Amniotic stem cell (primary cell): ENCODE results near the gene IL34.
"Not testable (repeated sequence)": the region's sequence is repeated elsewhere in the genome, so short reads cannot be mapped to it uniquely, and the experiment has no call there.

ENCODE experiments used
- DNase-seq: peaks from one replicate; lab custom pipeline; 2025; lab: John Stamatoyannopoulos, UW

IL34 gene

DNA sequence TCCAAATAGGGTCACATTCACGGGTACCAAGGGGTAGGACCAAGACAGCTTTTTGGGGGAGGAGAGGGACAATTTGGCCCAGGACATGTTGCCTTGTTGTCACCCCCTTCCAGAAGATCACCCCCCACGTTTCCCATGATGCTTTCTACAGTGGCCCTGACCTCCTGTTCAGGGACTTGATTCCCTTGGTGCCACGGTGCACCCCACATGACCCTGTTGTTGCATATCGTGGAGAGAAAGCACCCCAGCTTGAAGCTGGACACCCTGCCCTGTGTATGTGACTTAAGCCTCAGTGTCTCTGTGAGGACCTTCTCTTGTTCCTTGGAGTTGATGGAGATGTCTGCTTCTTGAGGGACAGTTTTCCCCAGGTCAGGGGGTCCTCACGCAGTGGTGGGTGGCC is 12.6 kb downstream of the IL34 start:
- DNase-seq = no peak

DNA sequence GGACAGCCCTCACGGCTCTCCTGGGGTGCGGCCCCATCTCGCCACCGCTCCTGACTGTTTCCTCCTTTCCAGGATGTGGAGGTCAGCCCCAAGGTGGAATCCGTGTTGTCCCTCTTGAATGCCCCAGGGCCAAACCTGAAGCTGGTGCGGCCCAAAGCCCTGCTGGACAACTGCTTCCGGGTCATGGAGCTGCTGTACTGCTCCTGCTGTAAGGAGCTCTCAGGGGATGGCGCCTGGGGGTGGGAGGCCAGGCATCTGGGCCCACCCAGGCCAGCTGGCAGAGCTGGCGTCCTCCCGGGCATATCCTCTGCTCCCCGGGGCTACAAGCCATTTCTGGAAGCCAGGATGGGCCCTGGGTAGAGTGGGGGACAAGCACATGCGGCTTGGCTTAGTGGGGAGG is 13.2 kb downstream of the IL34 start:
- no peak for DNase-seq

DNA sequence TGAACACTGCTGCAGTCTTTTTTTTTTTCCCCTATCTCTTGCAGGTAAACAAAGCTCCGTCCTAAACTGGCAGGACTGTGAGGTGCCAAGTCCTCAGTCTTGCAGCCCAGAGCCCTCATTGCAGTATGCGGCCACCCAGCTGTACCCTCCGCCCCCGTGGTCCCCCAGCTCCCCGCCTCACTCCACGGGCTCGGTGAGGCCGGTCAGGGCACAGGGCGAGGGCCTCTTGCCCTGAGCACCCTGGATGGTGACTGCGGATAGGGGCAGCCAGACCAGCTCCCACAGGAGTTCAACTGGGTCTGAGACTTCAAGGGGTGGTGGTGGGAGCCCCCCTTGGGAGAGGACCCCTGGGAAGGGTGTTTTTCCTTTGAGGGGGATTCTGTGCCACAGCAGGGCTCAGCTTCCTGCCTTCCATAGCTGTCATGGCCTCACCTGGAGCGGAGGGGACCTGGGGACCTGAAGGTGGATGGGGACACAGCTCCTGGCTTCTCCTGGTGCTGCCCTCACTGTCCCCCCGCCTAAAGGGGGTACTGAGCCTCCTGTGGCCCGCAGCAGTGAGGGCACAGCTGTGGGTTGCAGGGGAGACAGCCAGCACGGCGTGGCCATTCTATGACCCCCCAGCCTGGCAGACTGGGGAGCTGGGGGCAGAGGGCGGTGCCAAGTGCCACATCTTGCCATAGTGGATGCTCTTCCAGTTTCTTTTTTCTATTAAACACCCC is 13.8 kb downstream of the IL34 start:
- no peak for DNase-seq

DNA sequence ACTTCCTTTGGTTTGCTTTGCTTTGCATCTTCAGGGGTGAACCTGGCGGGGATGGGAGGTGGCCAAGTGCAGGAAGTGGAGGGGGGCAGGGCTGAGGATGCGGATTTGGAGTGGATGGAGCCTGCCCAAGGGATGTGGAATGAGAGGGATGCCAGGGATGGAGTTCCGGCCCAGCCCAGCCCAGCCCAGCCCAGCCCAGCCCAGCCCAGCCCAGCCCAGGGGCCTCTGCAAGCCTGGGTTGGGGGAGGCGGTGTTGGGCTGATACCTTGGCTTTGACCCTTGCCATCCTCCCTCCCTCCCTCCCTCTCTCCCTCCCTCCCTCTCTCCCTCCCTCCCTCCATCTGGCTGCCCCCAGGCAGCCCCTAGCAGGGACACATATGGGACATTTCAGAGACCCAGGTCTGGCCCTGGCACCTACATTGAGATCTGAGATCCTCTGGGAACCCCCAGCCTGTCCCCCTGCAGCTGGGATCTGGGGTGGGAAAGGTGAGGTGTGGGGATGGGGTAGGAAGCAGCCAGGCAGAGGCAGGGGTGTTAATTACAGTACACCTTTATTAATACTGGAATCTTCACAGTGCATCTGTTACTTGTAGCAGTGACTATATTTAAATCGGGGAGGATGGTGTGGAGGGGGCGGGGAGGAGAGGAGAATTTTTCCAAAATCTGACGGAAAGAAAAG is 14.5 kb downstream of the IL34 start:
- DNase-seq = no peak

DNA sequence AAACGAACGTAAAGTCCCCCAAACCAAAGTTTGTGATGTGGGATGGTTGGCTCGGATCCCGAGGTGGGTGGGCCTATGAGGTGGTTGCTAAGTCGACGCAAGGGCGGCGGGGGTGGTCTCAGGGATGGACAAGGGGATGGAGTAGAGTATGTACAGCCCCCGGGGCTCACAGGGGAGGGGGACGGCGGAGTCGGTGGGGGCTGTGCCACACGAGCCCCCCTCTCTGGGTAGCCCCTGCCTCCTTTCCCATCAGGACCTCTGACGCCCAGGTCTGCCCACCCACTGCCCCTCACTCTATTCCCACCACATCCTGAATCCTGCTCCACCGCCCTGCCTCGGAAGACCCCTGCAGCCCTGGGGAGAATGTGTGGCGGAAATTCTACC is 15.2 kb downstream of the IL34 start:
- no peak for DNase-seq

DNA sequence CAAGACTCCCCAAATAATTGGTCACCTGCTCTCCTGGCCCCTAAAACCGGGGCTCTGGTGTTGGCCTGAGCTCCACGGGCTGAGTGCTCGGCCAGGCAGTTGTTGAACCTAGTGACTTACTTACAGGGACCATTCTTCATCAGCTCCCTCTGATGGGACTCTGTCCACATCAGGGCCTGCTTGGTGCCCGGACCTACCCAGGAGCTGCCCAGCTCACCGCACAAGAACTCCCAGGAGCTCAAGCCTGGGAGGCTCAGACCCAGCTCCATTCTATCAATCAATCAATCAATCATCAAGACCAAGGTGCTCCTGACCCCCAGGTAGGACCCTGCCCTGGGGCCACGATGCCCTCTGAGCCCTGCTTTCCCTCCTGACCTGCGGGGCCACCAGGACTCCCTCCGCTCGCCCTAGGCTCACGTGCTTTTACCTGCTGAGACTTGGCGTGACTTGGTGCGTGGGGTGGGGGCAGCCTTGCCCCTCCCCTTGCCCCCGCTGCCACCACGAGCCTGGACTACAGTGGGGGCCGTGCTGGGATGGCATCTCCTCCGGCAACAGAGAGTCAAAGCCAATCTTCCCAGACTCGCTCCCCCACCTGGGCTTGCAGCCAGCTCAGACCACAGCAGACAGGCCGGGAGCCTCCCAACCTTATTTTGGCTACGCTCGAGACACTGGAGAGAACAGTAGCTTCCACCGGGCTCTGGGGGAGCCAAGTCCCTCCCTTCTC is 15.7 kb downstream of the IL34 start:
- no peak for DNase-seq

DNA sequence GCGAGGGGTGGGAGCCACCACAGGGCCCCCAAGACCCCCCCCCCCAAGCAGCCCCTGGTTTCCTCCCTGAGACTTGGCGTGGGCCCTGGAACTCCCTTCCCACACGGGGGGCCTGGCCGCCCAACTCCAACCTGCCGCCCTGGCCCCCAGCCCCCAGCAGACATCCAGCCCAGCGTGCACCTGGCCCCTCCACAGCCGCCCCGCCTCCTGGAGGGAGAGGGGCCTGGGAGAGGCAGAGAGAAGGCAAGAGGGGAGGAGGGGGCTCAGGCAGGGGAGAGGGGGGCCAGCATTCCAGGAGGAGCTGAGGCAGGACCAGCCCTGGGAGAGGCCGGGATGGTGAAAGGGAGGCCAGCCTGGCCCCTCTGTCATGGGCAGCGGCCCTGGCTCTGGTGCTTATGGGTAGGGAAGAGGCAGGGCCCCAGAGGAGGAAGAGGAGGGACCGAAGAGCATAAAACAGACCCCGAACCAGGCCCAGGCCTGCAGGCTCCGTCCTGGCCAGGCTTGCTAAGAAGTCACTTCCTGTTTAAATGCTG is 16.7 kb downstream of the IL34 start:
- no peak for DNase-seq

DNA sequence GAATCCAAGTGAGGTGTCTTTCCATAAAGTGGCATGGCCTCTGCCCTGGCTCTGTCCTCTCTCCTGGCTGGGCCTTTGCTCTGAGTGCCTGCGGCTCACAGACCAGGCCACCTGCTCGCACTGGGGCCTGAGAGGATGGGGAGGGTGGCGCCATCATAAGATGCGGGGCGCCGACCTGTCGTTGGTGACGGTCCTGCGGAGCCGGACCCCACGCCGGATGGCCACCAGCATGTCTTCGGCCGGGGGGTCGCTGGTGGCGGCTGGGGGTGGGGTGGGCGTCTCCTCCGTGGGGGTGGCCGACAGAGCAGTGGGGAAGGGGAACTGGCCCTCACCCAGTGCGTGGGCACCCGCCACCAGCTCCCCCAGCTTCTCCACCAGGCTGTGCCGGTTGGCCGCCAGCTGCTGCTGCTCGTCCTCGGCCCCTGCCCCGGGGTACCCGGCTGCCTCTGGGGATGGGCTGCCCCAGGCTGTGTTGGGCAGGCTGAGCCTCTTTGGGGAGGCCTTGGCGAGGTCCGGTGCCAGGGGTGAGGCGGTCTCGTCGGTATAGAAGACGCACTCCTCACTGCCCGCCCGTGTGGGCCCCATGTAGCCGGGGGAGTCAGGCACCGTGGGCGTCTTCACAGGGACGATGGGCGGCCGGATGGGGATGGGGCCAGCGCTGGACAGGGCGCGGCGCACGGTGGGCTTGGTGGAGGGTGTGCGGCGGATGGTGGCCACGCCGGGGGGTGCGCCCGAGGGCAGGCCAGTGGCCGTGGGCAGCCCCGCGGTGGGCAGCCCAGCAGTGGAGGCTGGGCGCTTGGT is 17.4 kb downstream of the IL34 start:
- DNase-seq = no peak

DNA sequence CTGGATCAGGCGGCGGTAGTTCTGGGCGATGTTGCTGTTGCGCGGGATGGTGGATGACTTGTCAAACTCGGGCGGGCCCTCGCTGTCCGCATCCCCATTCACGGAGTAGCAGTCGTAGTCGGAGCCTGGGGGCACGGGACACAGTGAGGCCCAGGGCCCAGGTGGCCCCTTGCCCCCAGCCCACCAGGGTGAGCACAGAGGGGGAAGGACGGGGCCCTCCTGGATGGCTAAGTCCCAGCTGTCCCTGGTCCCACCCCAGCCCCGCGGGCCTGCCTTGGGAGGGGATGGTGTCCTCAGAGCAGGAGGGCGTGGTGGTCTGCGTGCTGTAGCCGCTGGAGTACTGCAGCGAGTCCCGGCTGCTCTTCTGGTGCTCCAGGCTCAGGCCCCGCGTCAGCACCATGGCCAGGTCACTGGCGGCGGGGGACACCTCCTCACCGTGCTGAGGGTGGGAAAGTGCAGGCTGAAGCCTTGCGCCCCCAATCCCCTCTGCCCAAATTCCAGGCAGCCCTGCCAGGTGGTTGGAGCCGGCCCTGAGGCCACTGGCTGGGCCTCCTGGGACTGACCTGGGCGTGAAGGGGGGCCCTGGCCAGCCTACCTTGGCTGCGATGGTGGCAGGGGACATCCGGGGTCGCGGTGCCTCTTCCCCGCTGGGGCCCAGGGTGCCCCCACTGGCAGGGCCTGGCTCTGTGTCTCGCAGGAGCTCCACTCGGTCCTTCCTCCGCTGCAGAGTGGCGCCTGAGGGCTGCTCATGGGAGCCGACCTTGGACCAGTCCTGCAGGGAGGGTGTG is 18.2 kb downstream of the IL34 start:
- no peak for DNase-seq

DNA sequence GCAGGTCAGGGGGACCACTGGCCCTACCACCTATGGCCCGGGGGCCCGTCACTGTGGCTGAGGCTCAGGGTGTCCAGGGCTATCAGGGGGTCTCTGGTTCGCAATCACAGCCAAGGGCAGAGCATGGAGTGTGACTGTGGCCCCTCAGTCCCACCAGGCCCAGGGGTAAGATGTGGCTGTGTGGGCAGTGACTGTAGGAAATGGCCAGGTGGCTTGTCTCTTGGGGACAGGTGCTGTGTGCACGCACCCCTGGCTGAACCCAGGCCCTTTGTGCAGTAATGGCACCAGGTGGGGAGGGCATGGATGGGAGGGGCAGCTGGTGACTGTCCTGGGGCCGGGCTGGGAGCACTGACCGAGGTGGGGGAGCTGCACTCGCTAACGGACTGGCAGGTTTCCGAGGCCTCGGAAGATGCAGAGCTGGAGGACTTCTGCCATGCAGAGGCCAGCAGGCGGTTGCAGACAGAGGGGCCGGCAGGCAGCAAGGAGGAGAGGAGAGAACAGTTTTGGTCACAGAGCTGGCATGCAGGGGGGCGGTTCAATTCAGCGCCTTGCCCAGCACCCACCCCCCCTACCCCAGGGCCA is 18.8 kb downstream of the IL34 start:
- DNase-seq = no peak

DNA sequence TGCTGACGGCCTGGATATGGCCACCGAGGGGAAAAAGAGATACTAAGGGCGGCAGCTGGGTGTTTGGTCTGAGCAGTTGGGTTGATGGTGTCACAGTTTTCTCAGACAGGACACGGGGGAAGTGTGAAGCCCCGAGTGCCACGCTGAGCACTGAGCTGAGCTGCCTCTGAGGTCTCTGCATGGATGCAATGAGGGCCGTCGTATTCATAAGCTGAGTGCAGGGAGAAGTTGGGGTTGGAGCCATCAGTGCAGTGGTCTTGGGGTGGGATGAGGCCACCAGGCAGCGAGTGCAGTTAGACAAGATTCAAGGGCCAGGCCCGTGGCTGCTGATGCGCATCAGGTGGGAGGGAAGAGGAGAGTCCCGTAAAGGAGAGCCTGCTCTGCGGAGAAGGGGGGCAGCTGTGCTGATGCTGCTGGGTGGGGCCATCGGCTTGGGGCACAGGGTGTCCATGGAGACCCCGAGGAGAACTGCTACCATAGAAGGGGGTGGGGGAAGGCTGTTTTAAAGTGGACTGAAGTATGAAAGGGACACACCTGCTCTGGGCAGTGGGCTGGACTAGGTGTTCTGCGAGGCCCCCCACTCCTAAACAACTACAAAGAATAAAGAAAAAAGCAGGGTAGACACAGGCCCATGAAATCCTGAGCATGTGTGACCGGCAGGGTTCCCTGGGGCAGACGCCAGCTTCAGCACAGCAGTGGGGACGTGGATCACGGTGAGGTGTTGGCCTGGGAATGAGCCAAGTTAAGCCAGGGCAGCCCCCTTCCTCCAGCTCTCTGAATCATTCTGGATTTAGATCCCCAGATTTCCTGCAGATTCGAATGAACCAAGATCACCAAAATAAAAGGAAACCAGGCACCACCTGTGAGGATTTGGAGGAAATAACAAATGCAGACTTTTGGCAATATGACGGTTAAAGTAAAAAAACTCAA is 19.7 kb downstream of the IL34 start:
- no peak for DNase-seq

DNA sequence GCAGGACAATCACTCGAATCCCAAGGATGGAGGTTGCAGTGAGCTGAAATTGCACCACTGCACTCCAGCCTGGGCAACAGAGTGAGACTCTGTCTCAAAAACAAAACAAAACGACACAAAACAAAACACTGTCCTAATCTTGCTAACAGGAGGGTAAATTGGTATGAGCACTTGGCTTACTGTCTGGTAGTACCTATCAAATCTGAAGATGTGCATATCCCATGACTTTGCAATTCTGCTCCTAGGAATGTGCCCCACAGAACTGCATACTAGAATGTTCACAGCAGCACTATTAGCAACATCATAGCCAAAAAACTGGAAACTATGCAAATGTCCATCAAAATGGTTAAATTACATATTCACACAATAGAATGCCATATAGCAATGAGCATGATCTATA is 23.8 kb downstream of the IL34 start:
- no peak for DNase-seq

DNA sequence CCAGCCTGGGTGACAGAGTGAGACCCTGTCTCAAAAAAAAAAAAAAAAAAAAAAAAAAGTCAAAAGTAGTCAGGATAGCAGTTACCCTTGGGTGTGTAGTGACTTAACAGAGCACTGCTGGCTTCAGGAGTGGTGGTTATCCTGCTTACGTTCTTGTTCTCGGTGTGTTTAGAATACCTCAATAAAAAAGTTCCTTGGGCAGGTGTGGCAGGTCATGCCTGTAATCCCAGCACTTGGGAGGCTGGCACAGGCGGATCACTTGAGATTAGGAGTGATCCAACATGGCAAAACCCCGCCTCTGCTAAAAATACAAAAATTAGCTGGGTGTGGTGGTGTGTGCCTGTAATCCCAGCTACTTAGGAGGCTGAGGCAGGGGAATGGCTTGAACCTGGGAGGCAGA is 24.6 kb downstream of the IL34 start:
- DNase-seq = not testable (repeated sequence)

DNA sequence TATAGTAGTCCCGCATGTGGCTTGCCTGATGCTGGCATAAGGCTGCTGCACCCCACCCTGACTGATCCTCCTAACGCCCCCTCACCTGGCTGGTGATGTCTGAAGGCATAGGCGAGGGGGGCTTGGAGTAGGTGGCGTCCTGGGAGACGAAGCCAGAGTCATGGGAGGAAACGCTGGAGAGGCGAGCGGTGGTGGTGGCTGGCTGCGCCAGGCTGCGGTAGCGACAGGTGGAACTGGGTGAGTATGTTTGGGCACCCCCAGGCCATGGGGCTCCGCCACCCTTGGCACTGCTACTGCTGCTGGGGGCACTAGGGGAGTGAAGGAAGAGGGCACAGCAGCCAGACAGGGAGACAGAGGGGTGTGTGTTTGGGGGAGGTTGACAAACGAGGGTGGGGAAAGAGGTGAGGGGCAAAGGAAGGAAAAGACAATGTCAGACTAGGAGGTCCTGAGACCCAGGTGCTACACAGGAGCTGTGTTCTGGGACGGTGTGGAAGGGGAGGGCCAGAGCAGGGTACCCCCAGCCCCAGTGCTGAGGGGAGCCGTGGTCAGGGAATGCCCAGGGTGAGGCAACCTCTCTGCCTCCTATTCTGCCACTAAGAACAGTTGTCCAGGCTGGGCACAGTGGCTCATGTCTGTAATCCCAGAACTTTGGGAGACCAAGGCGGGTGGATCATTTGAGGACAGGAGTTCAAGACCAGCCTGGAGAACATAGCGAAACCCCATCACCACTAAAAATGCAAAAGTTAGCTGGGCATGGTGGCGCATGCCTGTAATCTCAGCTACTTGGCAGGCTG is 28.1 kb downstream of the IL34 start:
- DNase-seq = no peak

DNA sequence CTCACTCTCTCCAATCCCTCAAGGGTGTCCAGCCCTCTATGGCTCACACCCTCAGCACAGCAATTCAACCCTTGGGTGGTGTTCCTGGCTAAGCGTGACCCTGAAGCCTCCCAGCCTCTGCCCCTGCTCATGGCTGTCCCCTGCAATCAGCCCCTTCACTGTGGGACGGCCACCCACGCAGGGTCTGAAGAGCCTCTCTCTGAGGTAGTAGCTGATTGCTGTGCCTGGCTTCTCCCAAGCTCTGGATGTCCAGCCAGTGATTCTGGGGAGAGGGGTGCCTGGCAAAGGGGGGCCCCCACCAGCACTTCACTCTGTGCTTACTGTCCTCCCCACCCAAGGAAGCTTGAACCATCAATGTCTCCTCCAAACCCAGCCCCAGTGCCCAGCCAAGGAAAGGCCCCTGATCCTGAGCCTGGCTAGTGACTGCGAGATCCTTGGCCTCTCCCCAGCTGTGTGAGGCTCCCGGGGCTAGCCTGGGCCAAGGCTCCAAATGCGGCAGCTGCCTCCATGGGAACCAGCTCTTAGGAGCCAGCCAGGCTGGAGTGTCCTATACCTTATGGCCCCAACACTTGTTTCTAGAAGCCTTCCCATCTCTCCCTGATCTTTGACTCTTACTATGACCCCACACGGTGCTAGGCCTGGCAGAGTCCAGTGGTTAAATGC is 29.6 kb downstream of the IL34 start:
- DNase-seq = no peak

DNA sequence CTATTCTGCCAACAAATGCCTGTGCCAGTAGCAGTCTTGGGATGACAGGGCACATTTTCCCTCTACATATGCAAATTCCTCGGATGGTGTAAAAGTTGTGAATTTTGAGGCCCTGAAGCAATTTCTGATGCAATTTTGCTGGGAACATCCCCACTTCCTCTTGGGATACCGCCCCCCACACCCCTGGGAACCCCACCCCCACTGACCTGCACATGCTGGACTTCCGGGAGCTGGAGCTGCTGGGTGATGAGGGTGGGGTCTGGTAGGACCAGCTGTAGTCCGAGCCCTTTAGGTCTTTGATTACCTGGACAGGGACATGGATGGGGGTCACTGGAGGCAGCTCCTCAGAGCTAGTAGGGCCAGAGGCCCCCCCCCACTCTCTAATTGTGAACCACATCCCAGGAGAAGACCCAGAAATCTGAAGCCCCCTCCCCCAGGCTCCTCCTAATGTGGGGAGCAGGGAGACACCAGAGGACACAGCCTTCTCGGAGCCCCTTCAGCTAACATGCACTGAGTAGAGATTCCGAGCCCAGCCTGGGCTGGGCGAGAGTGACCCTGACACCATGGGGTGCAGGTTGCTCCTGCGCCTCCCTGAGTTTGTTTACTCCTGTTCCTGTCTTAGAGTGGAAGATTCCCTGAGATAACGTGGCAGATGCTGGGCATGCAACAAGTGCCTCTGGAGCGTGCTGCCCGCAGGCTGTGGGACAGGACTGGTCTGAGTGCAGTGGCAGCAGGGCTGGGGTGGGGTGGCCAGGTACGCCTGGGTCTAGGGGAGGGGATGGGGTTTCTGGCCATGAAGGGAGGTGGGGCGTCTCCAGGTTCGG is 30.5 kb downstream of the IL34 start:
- DNase-seq = no peak

DNA sequence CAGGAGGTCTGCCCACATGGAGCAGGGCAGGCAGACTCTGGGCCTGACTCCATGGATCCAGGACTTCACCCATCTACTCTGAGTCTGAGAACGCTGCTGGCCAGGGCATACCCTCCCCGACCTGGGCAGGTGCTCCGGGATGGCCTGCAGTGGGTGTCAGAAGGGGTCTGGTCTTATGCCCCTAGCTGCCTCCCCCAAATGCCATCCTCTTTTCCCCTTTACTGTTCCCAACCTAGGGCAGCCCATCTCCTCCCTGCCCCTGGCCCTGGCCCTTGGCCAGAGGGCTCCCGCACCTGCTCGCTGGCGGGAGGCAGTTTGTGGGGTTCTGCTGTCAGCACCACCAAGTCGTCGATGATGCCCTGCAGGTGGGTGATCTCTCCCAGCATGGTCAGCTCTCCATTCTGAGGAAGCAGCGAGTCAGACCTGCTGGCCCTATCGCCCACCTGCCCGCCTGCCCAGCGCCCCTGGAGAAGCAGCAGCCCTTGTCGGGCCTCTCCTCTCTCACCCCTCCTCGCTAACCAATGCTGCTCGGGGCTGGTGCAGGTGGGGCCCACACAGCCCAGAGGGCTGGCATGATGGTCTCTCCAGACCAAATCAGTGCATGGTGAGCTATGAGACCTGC is 31.3 kb downstream of the IL34 start:
- DNase-seq = no peak
